Ascending aorta (tissue), 2 donors: Measurements from ENCODE around the gene EVI5L. TPM values are rescaled to one million over a fixed set of nuclear protein-coding genes. Genes with fewer than 3 reads are reported as not detected.

Source experiments
- DNase-seq, 2 donors: peaks; one replicate each; pipeline ENCODE4 v3.0.0-alpha.2; 2019; ENCODE audit warnings: low spot score in 2 of 2
- H3K27ac ChIP-seq, 2 donors: fragments of 200-600 bp; sonication (generic); one replicate each; pipeline ENCODE4 v1.5.1; 2016 to 2017; ENCODE audit warnings: mild to moderate bottlenecking in 1 of 2
- H3K27me3 ChIP-seq: fragments of 200-600 bp; sonication (generic); one replicate; pipeline ENCODE4 v1.5.1; 2017
- H3K36me3 ChIP-seq, 2 donors: fragments of 200-600 bp; sonication (generic); one replicate each; pipeline ENCODE4 v1.5.1; 2016
- H3K4me1 ChIP-seq, 2 donors: fragments of 200-600 bp; sonication (generic); one replicate each; pipeline ENCODE4 v1.5.1; 2016 to 2017; ENCODE audit warnings: mild to moderate bottlenecking in 1 of 2
- H3K4me3 ChIP-seq, 2 donors: fragments of 200-600 bp; sonication (generic); one replicate each; pipeline ENCODE4 v1.5.1; 2016 to 2017; ENCODE audit warnings: mild to moderate bottlenecking in 1 of 2
- H3K9me3 ChIP-seq, 2 donors: fragments of 200-600 bp; sonication (generic); one replicate each; pipeline ENCODE4 v1.5.1; 2016
- CTCF ChIP-seq, 3 experiments: fragments of 200-600 bp in 2 of 3; fragments of 450-650 bp in 1 of 3; sonication (generic) in 2 of 3; IDR thresholded peaks; one replicate each; pipeline ENCODE4 v1.5.1; 2016 to 2019; ENCODE audit warnings: antibody characterized with exemption in 3 of 3, mild to moderate bottlenecking in 1 of 3, moderate library complexity in 1 of 3
- intact Hi-C: fragments of 100-400 bp; cut with DNase I; formaldehyde crosslinking; loops from one replicate; pipeline ENCODE4 v1.15.1; 2023
- total RNA-seq: library from RNA; depleted of rRNA; stranded (reverse); fragments of >200 nt; gene quantifications from one replicate; pipeline ENCODE4 v1.1.0, GENCODE V29; 2016

EVI5L gene
- total RNA-seq, 1 donor from 2014 or later = 27.7 TPM

- peaks cover 5 to 15% of the 10 kb centered on the region in 2 donors for H3K4me1 ChIP-seq
- intact Hi-C loops = no loop called here
- H3K4me3 ChIP-seq = no peak overlapping the region
- H3K36me3 ChIP-seq = peaks cover 49 to 57% of the 10 kb centered on the region in 2 donors
- H3K27ac ChIP-seq = no peak overlapping the region
- DNase-seq = no peak
- H3K9me3 ChIP-seq = no peaks in the 10 kb centered on the region
- TF ChIP-seq CTCF (IDR thresholded peaks at IDR 0.05) = no peak
- H3K27me3 ChIP-seq = no peaks in the 10 kb centered on the region
Observed at GRCh38 chr19:7908742-7909461, 78.9 kb downstream of the EVI5L start.

- Histone ChIP-seq H3K4me3 (no peak overlapping the region), H3K4me1 (peaks cover 4 to 13% of the 10 kb centered on the region in 2 donors), H3K9me3 (no peaks in the 10 kb centered on the region), H3K27me3 (no peaks in the 10 kb centered on the region), H3K27ac (no peak overlapping the region), H3K36me3 (peaks cover 49 to 57% of the 10 kb centered on the region in 2 donors)
- intact Hi-C loops = no loop called here
- no peak for DNase-seq
- no peak for TF ChIP-seq CTCF (IDR thresholded peaks at IDR 0.05)
Observed at GRCh38 chr19:7909471-7910067, 79.6 kb downstream of the EVI5L start.

GRCh38 chr19:7910321-7911161 is 80.5 kb downstream of the EVI5L start:
- H3K4me1 ChIP-seq = peaks cover 0 to 3% of the 10 kb centered on the region in 2 donors
- DNase-seq = no peak
- H3K27me3 ChIP-seq = no peaks in the 10 kb centered on the region
- intact Hi-C loops = no loop called here
- H3K4me3 ChIP-seq = no peak overlapping the region
- H3K27ac ChIP-seq = no peak overlapping the region
- peaks cover 48 to 57% of the 10 kb centered on the region in 2 donors for H3K36me3 ChIP-seq
- no peaks in the 10 kb centered on the region for H3K9me3 ChIP-seq
- no peak for TF ChIP-seq CTCF (IDR thresholded peaks at IDR 0.05)

GRCh38 chr19:7911508-7912143 is 81.6 kb downstream of the EVI5L start:
- no peak overlapping the region for H3K4me3 ChIP-seq
- peaks cover 7 to 8% of the 10 kb centered on the region in 2 donors for H3K4me1 ChIP-seq
- DNase-seq = no peak
- TF ChIP-seq CTCF (IDR thresholded peaks at IDR 0.05) = no peak
- peaks cover 42 to 47% of the 10 kb centered on the region in 2 donors for H3K36me3 ChIP-seq
- H3K27ac ChIP-seq = no peak overlapping the region
- intact Hi-C loops = no loop called here
- peaks cover 5% of the 10 kb centered on the region for H3K27me3 ChIP-seq
- no peaks in the 10 kb centered on the region for H3K9me3 ChIP-seq

GRCh38 chr19:7912144-7912696 is 82.2 kb downstream of the EVI5L start:
- DNase-seq = no peak
- H3K4me3 ChIP-seq = no peak overlapping the region
- H3K4me1 ChIP-seq = peaks cover 7 to 10% of the 10 kb centered on the region in 2 donors
- no peak overlapping the region for H3K27ac ChIP-seq
- no peaks in the 10 kb centered on the region for H3K9me3 ChIP-seq
- no peak for TF ChIP-seq CTCF (IDR thresholded peaks at IDR 0.05)
- H3K36me3 ChIP-seq = peaks cover 42 to 47% of the 10 kb centered on the region in 2 donors
- intact Hi-C loops = no loop called here
- peaks cover 9% of the 10 kb centered on the region for H3K27me3 ChIP-seq
